CD4-positive, alpha-beta T cell treated with Interleukin-6 at 100 ng/mL for 8 hours (primary cell): ENCODE data around the gene TMTC4.
"Not testable (repeated sequence)": the region's sequence is repeated elsewhere in the genome, so short reads cannot be mapped to it uniquely, and the experiment has no call there.

Experiments
- DNase-seq: peaks from one replicate; pipeline ENCODE4 v3.0.0-alpha.2; 2020; ENCODE audit warnings: mixed read lengths, low spot score

Gene TMTC4

GRCh38 chr13:100625447-100625846 lies 49.1 kb downstream of the TMTC4 start:
- DNase-seq = no peak

GRCh38 chr13:100620792-100621191 lies 53.8 kb downstream of the TMTC4 start:
- no peak for DNase-seq

- DNase-seq = no peak
Measured at GRCh38 chr13:100619940-100620339, 54.7 kb downstream of the TMTC4 start.

- not testable (repeated sequence) for DNase-seq
Measured at GRCh38 chr13:100618897-100619296, 55.7 kb downstream of the TMTC4 start.

- no peak for DNase-seq
Measured at GRCh38 chr13:100613031-100613430, 61.6 kb downstream of the TMTC4 start.

GRCh38 chr13:100611678-100612492 lies 62.7 kb downstream of the TMTC4 start:
- no peak for DNase-seq

GRCh38 chr13:100610391-100611347 lies 63.9 kb downstream of the TMTC4 start:
- DNase-seq = no peak

GRCh38 chr13:100608906-100609305 lies 65.7 kb downstream of the TMTC4 start:
- peak; percentile 5 for DNase-seq

GRCh38 chr13:100608489-100608888 lies 66.1 kb downstream of the TMTC4 start:
- DNase-seq = no peak

GRCh38 chr13:100604918-100605710 lies 69.5 kb downstream of the TMTC4 start:
- no peak for DNase-seq

- no peak for DNase-seq
Measured at GRCh38 chr13:100602493-100603111, 72.0 kb downstream of the TMTC4 start.

GRCh38 chr13:100601716-100602115 lies 72.9 kb downstream of the TMTC4 start:
- no peak for DNase-seq

- DNase-seq = no peak
Measured at GRCh38 chr13:100600915-100601314, 73.7 kb downstream of the TMTC4 start.

GRCh38 chr13:100600461-100600860 lies 74.1 kb downstream of the TMTC4 start:
- DNase-seq = no peak

- DNase-seq = no peak
Measured at GRCh38 chr13:100597253-100597652, 77.3 kb downstream of the TMTC4 start.

- DNase-seq = no peak
Measured at GRCh38 chr13:100596516-100596915, 78.1 kb downstream of the TMTC4 start.

- no peak for DNase-seq
Measured at GRCh38 chr13:100594731-100595130, 79.9 kb downstream of the TMTC4 start.

GRCh38 chr13:100594255-100594654 lies 80.3 kb downstream of the TMTC4 start:
- DNase-seq = no peak

- no peak for DNase-seq
Measured at GRCh38 chr13:100589178-100589725, 85.3 kb downstream of the TMTC4 start.

- peak; percentile 83 for DNase-seq
Measured at GRCh38 chr13:100588331-100589177, 86.0 kb downstream of the TMTC4 start, which contains the start of gene GGACT. TSS of gene GGACT (minus strand) at chr13:100588789. CDS start at chr13:100532591, 56,198 bp downstream.
